HG03139 (cell line): ENCODE results near the gene ALPG.
"Not testable (repeated sequence)": the region's sequence is repeated elsewhere in the genome, so short reads cannot be mapped to it uniquely, and the experiment has no call there.

Experiments used
- ATAC-seq: cut with Tn5 transposase; IDR thresholded peaks from one replicate; pipeline ENCODE4 v1.9.1; 2021; ENCODE audit not compliant: unreplicated experiment

The ALPG gene

DNA sequence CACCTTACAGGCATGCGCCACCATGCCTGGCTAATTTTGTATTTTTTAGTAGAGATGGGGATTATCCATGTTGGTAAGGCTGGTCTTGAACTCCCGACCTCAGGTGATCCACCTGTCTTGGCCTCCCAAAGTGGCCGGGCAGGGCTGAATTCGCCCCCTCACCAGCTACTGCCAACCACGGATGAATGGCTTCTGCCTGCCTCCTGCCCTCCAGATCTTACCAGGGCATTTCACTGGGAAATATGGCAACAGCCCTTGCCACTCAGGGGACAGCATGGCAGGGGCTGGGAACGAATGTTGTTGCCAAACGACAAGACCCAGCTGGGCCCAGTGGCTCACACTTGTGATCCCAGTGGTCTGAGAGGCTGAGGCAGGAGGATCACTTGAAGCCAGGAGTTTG lies 29.9 kb upstream of the ALPG start:
- no peak for ATAC-seq

DNA sequence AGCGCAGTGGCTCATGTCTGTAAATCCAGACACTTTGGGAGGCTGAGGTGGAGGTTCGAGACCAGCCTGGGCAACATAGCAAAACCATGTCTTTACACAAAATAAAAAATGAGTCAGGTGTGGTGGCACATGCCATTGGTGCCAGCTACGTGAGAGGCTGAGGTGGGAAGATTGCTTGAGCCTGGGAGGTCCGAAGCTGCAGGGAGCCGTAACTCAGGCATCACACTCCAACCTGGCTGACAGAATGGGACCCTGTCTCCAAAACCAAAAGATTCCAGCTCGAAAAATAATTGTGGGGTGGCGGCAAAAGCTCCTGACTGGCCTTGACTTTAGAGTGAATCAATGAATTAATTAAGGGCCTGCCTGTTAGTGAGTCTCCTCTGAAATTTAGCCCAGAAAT lies 29.3 kb upstream of the ALPG start:
- no peak for ATAC-seq

DNA sequence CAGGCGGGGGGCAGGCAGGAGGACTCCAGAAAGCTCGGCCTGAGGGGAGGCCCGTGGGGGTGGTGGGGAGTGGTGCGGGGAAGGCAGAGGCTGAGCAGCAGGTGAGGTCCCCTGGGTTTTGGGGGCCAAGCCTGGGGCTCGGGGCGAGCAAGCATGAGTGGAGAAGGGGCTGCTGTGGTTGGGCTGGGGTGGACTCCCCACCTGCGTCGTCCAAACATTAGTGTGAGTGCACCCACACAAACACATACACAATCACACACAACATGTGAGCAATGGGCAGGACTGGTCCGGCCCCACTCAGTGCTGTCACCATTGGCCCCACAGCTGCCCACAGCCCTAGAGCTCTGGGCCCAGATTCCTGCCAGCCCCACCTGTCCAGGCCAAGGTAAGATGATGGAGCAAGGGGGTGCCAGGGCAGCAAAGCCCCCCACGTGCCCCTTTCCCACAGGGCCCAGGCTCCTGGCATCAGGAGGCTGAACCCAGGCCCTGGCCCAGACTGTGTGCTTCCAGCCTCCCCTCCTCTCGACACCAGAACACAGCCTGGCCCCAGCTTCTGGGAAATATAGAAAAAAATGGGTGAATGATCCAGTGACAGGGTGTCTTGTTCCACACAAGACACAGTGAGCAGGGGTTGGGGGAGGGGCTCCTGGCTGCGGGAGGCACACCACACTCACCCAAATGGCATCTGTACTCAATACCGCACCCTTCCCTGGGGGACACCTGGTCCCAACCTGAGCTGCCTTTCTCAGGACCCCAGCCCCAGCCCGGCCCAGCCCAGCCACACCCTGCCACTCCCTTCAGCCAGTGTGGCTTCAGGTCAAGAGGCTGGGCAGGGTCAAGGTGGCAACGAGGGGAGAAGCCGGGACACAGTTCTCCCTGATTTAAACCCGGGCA lies 28.6 kb upstream of the ALPG start:
- no peak for ATAC-seq

DNA sequence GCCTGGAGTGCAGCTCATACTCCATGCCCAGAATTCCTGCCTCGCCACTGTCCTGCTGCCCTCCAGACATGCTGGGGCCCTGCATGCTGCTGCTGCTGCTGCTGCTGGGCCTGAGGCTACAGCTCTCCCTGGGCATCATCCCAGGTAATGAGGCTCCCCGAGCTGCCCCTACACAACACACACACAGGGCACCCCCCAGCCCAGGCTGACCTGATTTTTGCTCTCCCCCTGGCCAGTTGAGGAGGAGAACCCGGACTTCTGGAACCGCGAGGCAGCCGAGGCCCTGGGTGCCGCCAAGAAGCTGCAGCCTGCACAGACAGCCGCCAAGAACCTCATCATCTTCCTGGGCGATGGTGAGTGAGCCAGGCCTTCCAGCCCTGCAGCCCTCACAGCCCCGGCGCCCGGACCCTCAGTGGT lies 27.9 kb upstream of the ALPG start, which contains the start of gene ALPP:
Gene ALPP, plus strand, starts transcription at position 17 of the 417 bp plus-strand sequence. Its CDS starts 52 bp downstream, at position 69.
- ATAC-seq = not testable (repeated sequence)

DNA sequence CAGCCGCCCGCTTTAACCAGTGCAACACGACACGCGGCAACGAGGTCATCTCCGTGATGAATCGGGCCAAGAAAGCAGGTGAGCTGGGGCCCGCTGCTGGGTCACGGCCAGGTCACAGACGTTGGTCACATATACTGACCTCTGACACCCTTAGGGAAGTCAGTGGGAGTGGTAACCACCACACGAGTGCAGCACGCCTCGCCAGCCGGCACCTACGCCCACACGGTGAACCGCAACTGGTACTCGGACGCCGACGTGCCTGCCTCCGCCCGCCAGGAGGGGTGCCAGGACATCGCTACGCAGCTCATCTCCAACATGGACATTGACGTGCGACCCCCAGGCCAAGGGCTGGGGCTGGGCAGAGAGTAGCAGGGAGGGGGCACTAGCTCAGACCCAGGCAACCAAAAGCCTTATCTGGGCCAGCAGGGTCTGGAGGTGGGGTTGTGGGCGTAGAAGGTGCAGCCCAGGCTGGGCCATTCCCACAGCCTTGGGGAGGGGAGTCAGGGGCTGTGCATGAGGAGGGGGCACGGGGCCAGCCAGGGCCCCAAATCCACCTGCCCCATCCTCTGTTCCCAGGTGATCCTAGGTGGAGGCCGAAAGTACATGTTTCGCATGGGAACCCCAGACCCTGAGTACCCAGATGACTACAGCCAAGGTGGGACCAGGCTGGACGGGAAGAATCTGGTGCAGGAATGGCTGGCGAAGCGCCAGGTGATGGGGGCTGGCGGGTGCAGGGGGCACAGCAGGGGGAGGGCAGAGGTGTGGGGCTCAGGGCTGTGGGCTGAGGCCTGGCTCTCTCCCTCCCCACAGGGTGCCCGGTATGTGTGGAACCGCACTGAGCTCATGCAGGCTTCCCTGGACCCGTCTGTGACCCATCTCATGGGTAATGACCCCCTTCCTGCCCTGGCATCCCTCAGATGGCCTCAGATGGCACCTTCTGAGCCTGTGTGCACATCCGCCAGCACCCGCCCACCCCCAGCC lies 26.7 kb upstream of the ALPG start:
- ATAC-seq = not testable (repeated sequence)

DNA sequence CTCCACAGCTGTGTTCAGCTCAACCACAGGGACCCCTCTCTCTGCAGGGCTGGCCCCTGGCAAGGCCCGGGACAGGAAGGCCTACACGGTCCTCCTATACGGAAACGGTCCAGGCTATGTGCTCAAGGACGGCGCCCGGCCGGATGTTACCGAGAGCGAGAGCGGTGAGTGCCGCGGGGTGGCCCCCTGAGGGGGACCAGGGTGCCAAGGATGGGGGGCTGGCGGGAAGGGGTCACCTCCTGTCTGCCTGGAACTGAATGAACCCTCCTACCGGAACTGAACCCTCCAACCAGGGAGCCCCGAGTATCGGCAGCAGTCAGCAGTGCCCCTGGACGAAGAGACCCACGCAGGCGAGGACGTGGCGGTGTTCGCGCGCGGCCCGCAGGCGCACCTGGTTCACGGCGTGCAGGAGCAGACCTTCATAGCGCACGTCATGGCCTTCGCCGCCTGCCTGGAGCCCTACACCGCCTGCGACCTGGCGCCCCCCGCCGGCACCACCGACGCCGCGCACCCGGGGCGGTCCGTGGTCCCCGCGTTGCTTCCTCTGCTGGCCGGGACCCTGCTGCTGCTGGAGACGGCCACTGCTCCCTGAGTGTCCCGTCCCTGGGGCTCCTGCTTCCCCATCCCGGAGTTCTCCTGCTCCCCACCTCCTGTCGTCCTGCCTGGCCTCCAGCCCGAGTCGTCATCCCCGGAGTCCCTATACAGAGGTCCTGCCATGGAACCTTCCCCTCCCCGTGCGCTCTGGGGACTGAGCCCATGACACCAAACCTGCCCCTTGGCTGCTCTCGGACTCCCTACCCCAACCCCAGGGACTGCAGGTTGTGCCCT lies 25.2 kb upstream of the ALPG start:
- ATAC-seq = not testable (repeated sequence)

DNA sequence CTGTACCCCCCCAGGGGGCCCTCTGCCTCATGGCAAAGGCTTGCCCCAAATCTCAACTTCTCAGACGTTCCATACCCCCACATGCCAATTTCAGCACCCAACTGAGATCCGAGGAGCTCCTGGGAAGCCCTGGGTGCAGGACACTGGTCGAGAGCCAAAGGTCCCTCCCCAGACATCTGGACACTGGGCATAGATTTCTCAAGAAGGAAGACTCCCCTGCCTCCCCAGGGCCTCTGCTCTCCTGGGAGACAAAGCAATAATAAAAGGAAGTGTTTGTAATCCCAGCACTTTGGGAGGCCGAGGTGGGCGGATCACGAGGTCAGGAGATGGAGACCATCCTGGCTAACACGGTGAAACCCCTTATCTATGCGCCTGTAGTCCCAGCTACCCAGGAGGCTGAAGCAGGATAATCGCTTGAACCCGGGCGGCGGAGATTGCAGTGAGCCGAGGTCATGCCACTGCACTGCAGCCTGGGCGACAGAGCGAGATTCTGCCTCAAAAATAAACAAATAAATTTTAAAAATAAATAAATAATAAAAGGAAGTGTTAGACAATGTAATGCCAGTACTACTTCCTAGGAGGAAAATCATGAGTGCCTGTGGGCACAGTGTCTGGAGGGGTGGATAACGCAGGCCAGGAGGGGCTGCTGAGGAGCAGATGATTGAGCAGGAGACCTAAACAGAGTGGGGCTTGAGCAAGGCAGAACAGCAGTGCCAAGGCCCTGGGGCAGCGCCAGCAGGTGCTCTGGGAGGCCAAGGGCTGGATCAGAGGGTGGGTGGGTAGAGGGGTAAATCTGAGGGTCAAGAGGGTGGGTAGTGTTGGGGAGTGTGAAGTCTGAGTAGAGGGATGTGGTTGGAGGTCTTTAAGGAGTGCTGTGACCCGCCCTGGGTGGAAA lies 24.1 kb upstream of the ALPG start:
- no peak for ATAC-seq

DNA sequence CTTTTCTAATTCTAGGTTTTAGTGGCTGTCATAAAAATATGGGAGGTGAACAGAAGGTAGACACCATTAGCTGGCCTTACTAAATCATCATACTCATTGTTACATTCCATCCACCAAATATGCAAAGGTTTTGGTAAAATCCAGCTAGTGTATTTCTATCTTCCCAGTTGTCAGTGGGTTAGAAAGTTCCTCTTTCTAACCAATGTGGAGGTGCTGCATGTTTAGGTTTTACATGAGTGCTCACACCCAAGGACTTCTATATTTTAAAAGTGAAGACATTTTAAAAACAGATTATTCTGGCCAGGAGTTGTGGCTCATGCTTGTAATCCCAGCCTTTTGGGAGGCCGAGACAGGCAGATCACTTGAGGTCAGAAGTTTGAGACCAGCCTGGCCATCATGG lies 22.2 kb upstream of the ALPG start:
- no peak for ATAC-seq

DNA sequence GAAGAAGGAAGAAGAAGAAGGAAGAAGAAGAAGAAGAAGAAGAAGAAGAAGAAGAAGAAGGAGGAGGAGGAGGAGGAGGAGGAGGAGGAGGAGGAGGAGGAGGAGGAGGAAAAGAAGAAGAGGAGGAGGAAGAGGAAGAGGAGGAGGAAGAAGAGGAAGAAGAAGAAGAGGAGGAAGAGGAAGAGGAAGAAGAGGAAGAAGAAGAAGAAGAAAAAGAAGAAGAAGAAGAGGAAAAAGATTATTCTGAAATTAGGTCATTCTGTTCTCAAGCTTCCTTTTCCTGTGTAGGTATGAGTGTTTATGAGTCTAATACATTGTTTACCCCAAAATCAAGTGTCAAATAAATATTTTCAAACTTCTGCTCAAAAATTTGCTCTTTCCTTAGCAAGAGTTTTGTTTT lies 21.6 kb upstream of the ALPG start:
- not testable (repeated sequence) for ATAC-seq

DNA sequence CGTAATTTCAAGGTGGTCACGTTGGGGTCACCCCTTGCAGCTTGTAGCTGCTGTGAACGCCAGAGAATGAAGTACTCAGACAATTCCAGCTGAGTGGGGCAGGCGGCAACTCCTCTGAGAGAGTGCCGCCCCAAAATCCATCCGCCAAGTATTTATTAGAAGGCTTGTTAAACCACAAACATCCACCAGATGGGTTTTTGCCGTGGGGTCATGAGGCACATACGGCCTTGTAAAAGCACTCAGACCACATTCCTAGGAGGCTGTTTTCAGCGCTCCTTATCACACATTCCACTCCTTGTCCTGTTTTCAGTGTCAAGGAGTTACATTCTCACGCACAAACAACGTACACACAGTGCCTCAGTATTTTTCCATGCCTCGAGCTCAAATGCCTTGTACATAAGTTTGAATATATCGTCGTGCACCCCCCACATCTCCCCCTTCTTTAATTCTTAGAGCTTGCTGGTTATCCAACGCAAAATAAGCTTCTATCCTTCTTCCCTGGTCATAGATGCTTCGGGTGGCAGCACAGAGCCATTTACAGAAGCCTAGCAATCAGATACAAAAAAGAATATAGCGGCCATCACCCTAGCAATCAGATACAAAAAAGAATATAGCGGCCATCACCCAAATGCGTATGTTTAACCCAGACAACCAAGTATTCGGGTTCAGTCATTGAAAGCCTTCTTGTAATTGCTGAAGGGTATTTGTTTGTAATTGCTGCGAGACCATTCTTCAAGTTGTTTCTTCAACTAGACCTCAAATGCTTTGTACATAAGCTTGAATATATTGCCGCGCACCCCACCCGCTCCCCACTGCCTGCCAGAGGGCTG lies 20.8 kb upstream of the ALPG start:
- no peak for ATAC-seq

DNA sequence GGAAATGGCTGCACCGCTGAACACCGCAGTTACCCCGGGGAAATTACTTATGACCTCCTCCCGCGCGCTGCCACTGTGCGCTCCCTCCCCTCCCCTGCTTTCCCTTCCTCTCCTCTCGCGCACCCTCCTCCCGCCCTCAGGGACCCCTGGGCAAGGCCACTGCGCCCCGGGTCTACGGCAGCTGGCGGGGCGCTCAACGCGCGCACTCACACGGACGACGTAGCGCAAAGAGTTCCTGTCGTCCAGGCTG lies 20.2 kb upstream of the ALPG start:
- ATAC-seq = no peak

DNA sequence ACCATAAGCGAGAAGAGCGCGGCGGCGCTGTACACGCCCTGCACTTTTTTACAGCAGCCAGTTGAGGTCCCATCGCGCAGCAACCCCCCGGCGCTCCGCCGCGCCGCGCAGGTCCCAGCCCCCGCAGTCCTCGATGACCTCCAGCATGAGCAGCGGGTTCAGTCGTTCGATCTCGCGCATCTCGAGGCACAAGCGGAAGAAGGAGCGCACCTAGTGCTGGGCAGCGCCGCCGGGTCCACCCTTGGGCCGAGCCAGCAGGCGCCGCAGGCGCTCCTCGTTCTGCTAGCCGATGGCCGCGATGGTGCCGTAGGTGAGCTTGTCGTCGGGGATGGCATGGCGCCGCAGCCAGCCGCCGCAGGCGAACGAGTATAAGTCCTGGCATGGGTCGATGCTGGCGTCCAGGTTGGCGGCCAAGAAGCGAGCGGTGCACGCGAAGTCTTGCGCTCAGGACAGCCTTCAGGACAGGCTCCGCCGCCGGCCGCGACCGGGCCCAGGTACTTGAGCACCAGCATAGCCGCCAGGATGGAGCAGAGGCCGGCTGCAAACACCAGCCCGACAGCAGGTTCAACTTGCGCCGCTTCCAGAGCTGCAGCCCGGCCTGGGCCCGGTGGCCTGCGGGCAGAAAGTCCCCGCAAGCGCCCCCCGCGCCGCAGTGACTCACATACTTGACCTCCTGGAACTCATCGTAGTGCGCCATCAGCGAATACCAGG lies 19.7 kb upstream of the ALPG start:
- ATAC-seq = no peak

DNA sequence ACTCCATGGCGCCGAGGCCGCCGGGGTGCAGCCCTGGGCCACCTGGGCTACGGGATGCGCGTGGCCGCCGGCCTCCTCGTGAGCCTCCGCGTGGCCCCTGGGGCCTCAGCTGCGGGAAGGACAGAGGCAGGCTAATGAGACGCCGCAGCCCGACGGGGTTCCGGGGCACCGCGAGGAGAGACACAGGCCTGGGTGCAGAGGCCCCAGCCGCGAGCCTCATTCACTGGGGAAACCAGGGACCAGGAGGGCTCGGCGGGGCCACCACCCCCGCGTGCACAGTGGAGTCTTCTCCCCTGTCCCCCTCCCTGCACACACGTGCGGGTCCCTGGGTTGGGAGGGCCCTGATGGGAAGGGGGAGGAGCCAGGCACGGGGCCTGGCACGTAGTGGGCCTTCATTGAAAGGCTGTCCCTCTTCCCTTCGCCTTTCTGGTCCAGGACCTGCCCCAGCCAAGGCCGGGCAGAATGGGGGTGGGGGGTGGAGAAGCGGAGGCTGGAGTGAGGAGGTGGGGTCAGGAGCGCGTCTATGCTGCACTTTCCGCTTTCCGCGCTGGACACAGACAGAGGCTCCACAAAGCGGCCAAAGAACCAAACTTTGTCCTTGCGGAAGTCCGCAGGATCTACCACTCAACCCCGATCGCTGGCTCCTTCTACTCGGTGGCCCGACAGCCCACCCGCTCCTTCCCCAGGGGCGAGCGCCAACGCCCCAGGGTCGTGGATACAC lies 19.0 kb upstream of the ALPG start:
- ATAC-seq = no peak

DNA sequence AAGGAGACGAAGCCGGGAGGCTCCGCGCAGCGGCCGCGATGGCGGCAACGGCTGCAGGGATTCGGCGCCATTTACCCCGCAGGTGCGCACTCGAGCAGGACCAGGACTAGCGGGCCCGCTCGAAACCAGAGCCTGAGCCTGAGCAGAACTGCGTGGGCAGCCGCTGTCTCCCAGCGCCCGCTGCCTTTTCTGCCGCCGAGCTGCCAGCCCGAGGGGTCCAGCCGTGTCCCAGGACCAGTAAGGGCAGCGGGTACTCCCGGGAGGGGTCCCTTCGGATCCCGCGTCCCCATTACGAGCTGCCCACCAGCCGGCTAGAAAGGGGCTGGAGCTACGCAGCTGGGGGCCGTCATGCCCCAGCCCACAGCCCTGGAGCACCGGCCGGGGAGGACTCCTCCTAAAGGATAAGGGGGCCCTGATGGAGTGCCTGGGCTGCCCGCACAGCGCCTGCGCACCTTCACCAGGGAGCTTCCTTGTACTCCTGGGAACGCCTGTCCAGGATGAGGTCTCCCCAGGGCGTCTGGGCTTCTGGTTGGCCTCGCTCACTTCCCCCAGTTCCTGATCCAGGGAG lies 18.2 kb upstream of the ALPG start:
- no peak for ATAC-seq

DNA sequence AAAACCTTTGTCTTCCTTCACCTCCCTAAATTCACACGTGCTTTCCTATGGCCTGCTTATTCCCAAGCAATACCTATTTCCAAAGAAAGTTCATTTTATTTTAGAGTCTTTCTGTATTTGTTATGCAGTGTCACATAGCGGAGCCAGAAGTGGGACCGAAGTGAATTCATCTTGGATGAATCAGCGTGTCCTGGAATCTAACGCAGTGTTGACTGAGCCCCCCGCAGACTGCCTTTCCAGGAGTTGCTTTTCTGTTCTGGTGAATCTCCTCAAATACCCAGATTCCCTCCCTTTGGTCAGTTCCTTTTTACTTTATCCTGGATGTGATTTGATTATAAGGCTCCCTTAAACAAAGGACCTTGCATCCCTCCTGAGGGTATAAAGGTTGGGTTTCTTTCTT lies 17.3 kb upstream of the ALPG start:
- no peak for ATAC-seq

DNA sequence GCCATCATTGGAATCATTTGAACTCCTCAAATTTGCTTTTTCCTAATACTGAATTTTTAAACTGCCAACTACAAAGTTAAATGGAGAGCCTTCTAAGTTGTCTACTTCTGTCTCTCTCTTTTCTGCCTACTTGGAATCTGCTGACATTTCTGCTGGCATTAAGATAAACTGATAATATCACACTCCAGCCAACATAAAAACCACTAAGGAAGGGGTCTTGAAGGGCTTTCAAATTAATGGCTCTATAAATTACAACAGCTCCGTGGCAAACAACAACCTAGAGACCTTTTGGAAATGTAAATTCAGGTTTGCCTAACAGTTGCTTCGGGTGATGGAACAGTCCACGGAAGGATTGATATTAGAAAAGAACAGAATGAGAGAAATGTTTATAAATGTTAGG lies 16.0 kb upstream of the ALPG start:
- ATAC-seq = no peak

DNA sequence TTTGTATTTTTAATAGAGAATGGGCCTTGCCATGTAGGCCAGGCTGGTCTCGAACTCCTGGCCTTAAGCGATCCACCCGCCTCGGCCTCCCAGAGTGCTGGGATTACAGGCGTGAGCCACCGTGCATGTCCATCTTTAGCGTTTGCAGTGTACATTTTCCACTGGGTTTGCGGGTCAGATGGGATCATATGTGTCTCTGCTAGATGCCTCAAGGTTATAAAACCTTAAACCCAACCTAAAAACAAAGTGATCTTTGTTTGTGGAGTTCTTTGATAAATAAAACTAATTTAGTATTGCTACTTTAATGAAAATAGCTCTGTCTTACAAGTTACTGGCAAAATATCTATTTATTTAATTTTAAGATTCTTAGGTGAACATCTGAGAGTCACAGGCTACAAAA lies 13.1 kb upstream of the ALPG start:
- no peak for ATAC-seq

DNA sequence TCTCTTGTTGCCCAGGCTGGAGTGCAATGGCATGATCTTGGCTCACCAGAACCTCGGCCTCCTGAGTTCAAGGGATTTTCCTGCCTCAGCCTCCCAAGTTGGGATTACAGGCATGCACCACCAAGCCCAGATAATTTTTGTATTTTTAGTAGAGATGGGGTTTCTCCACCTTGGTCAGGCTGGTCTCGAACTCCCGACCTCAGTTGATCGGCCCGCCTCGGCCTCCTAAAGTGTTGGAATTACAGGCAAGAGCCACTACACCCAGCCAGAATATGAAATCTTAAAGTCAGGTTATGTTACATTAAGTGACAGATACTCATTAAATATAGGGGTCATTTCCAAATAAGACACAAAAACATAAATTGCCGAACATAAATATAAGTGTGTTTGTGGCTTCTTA lies 12.2 kb upstream of the ALPG start:
- ATAC-seq = not testable (repeated sequence)
